ENCODE data around the gene EXOC1.

- TF ChIP-seq CTCF (conservative IDR thresholded peaks at IDR 0.05; ENCODE audit: low read depth, low read length) (no peak), EZH2 (IDR thresholded peaks at IDR 0.05; ENCODE audit: borderline replicate concordance, low read depth, low read length, poor library complexity, severe bottlenecking) (no peak)
These were observed 31.4 kb downstream of the EXOC1 start for GRCh38 chr4:55884851-55885219.

All from A673 (cell line).